Measurements from ENCODE around the gene EFHC2.

The EFHC2 gene, protein sequence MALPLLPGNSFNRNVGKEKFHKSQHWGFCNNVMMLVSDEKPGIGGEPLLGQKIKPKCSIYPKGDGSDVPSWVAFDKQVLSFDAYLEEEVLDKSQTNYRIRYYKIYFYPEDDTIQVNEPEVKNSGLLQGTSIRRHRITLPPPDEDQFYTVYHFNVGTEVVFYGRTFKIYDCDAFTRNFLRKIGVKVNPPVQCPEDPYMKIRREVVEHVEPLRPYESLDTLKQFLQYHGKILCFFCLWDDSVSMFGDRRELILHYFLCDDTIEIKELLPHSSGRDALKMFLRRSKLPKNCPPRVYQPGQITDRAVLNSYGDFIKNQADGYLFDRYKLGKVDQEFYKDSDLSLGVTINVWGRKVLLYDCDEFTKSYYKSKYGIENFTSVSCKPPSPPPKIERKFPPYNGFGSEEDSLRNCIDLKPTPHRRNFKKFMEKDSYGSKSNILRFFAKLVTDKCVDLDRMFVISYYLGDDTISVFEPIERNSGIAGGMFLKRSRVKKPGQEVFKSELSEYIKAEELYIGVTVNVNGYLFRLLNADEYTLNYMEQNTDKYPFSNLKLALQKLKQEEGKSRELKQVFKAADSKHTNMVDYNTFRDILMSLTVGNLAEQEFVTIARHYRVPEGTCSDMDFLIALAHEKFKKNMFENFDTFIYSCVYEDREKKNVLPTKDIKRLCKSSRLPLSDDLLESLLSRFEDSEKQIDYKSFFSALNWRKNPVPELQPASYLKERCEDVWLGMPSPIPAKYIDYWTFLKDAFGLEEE

DNA sequence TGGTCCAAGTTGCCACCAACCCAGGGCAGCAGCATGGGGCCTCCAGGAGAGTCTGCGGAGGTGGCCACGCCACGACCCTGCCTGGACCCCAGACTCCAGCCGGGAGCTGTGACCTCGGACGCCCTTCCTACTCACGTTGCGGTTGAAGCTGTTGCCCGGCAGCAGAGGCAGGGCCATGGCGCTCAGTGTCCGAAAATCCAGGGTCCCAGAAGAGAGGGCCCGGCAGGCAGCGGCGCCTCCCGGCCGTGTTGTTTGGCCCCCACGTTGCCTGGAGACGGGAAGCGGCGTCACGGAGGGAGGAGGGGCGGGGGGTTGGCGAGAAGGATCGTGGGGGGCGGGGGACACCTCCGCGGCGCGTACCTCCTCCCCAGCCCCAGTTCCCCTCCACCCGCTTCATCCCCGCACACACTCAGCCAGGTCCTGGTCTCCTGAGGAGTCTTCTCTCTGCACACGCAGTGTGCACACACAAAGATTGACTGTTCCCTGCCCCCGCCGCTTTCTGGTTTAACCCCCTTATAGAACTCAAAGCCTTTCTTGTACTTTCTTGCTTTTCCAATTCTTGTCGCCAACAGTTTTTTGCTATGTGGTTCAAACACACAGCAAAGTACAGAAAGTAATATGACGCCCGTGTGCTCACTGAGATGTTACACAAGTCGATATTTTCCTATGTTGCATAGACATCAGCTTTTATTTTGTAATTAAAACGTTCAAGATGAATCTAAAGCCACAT, at the start of gene EFHC2:
Gene EFHC2, minus strand, starts transcription at position 261 of the 730 bp plus-strand sequence. Its CDS starts 84 bp downstream, at position 177.
- peak; percentile 74 for DNase-seq
- H3K4me3 Mint-ChIP-seq = peak within 1 kb of the TSS; percentile 80
- H3K36me3 Mint-ChIP-seq = no peaks in the 10 kb centered on the region
- H3K27me3 Mint-ChIP-seq = no peaks in the 10 kb centered on the region
- H3K27ac Mint-ChIP-seq = peak within 1 kb of the TSS; percentile 99
- H3K9me3 Mint-ChIP-seq = no peaks in the 10 kb centered on the region
- H3K4me1 Mint-ChIP-seq = peaks cover 39% of the 10 kb centered on the region
- CTCF ChIA-PET = interaction anchor here (0.7 kb wide), 1 partner anchor 843 kb away, joined by 3 read pairs; no protein-coding TSS in a partner anchor

DNA sequence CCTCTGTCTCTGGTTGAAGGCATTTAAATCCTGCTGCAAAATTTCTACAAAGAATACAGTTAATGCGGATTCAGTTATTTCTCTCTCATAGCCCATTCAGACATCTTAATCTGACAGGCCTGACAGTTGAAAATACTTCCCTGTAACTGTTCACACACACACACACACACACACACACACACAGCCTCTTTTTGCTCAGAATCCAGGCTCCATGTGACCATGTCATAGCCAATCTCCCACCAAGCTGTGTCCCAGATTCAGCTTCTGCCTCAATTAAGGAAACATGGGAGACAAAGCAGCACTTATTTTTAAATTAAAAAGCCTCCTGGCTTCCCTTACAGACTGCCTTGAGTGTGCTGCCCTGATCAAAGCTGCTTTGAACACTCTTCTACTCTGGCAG, 49.3 kb upstream of the EFHC2 start:
- no peaks in the 10 kb centered on the region for H3K36me3 Mint-ChIP-seq
- H3K27ac Mint-ChIP-seq = no peak overlapping the region
- H3K4me3 Mint-ChIP-seq = no peak overlapping the region
- DNase-seq = no peak
- no peaks in the 10 kb centered on the region for H3K4me1 Mint-ChIP-seq
- no peaks in the 10 kb centered on the region for H3K9me3 Mint-ChIP-seq
- CTCF ChIA-PET = no interaction called here
- H3K27me3 Mint-ChIP-seq = no peaks in the 10 kb centered on the region

DNA sequence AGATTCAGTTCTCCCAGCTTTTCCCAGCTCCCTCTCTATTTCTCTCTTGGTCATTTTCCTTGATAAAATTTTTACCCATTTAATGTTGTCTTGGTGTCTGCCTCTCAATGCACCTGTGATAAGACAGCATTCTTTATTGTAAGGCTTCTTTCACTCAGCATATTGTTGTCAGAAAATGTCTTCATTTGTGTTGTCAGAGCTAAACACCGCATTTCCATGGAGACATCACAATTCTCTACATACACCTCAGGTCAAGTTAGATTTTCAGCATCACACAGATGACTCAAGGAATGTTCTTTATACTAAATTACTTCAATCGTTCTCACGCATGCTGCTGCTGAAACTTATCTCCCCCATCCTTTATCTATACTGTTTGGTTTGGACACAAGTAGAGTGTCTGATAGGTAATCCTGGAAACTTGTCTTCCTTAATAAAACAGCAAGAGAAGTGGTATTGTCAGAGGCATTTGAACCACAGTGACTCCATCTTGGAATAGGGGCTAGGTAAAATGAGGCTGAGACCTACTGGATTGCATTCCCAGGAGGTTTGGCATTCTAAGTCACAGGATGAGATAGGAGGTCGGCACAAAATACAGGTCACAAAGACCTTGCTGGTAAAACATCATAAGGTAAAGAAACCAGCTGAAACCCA, 41.3 kb upstream of the EFHC2 start:
- no peaks in the 10 kb centered on the region for H3K9me3 Mint-ChIP-seq
- CTCF ChIA-PET = no interaction called here
- H3K27me3 Mint-ChIP-seq = no peaks in the 10 kb centered on the region
- H3K27ac Mint-ChIP-seq = no peak overlapping the region
- no peaks in the 10 kb centered on the region for H3K36me3 Mint-ChIP-seq
- no peaks in the 10 kb centered on the region for H3K4me1 Mint-ChIP-seq
- DNase-seq = no peak
- no peak overlapping the region for H3K4me3 Mint-ChIP-seq

DNA sequence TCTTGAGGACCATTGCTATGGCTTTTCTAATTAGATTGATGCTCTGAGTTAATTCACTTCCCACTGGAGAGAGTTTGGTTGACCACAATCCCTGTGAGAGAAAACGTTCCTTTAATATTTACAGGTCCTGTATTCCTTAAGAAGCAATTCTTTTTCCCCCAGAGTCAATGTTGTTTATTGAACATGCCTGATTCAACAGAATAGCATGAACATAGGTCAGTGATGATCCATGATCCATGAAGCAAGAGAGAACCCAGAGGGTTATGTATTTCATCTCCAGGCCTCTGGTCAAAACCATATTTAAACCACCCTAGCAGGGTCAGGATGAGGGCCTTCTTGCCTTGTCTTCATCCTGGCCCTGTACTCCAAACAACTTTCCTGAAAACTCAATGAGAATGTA, 39.4 kb upstream of the EFHC2 start:
- H3K27ac Mint-ChIP-seq = no peak overlapping the region
- no peaks in the 10 kb centered on the region for H3K27me3 Mint-ChIP-seq
- no peaks in the 10 kb centered on the region for H3K9me3 Mint-ChIP-seq
- H3K4me1 Mint-ChIP-seq = no peaks in the 10 kb centered on the region
- DNase-seq = no peak
- CTCF ChIA-PET = no interaction called here
- H3K36me3 Mint-ChIP-seq = no peaks in the 10 kb centered on the region
- no peak overlapping the region for H3K4me3 Mint-ChIP-seq

DNA sequence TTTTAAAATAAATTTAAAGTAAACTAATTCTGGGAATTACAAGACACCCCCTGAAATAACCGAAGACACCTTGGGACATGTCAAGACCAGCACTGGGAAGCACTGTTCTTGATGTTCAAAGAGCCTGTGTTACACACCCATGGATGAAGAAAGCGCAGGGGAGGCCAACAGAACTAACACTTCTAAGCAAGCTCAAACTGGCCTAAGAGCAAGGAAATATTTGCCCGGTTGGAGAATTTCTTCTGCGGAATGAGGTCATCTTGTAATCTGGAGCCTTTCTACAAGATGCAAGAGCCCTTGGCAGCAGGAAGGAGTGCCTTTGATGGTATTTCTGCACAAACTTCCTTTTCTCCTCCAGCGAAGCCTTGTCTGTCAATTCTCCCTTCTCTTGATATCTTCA, 9.3 kb upstream of the EFHC2 start:
- peaks cover 16% of the 10 kb centered on the region for H3K4me1 Mint-ChIP-seq
- CTCF ChIA-PET = no interaction called here
- H3K36me3 Mint-ChIP-seq = no peaks in the 10 kb centered on the region
- no peaks in the 10 kb centered on the region for H3K27me3 Mint-ChIP-seq
- no peak for DNase-seq
- H3K9me3 Mint-ChIP-seq = no peaks in the 10 kb centered on the region
- no peak overlapping the region for H3K4me3 Mint-ChIP-seq
- no peak overlapping the region for H3K27ac Mint-ChIP-seq

DNA sequence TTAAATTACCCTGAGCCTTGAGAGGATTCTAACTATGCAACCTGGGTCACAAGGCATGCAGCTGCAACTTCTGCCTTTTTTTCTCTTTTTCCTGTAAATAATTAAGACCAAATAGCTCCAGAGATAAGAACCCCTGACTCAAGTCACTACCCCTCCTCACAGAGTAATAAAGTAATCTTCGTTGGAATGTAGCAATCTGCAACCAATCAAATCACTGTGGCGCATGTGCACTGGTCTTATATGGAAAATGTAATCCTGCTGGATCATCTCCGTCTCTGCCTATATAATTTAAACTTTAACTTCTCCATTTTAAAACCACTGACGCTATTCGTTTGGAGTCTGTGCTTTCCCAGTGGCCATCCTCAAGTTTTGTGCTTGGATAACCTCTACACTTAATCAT, 6.1 kb upstream of the EFHC2 start:
- H3K4me1 Mint-ChIP-seq = peaks cover 31% of the 10 kb centered on the region
- no peaks in the 10 kb centered on the region for H3K27me3 Mint-ChIP-seq
- H3K4me3 Mint-ChIP-seq = no peak overlapping the region
- no peaks in the 10 kb centered on the region for H3K9me3 Mint-ChIP-seq
- no peak for DNase-seq
- H3K27ac Mint-ChIP-seq = no peak overlapping the region
- CTCF ChIA-PET = no interaction called here
- H3K36me3 Mint-ChIP-seq = no peaks in the 10 kb centered on the region

DNA sequence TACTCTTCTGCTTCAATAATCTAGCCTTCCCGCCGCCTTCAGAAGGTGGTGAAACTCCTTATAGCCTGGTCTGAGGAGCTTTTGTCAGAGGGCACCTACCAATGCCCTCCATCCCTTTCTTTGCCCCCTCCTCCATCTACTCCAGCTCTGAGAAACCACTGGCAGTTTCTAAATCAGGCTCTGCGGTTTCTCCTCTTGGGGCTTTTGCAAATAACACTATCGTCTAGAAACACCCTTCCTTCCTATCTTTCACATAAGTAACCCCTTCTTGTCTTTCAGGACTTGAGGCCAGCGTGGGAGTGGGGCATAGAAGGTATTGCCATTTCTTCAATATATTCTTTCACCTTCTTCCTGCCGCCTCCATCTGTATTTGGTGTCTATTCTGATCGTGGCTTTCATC, 1.2 kb upstream of the EFHC2 start:
- peak overlapping the region; percentile 80 for H3K4me3 Mint-ChIP-seq
- H3K27ac Mint-ChIP-seq = peak overlapping the region; percentile 99

DNA sequence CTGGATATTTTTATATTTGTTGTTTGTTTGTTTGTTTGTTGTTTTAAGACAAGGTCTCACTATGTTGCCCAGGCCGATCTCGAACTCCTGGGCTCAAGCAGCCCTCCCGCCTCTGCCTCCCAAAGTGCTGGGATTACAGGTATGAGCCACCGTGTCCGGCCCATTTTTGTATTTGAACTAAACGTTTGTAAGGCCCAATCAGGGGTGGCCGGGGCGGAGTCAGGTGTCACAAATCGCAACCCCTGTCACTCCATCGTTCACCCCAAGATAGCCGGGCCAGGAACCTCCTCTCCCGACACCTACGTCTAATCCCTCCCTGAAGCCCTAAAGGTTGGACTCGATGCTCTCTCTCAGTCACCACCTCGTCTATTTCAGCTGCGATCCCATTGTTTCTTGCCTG, 722 bp upstream of the EFHC2 start:
- CTCF ChIA-PET = interaction anchor here (0.7 kb wide), 1 partner anchor 842 kb away, joined by 3 read pairs; no protein-coding TSS in a partner anchor
- Mint-ChIP-seq H3K27me3 (no peaks in the 10 kb centered on the region), H3K27ac (peak overlapping the region; percentile 99), H3K36me3 (no peaks in the 10 kb centered on the region), H3K9me3 (no peaks in the 10 kb centered on the region), H3K4me3 (peak overlapping the region; percentile 80), H3K4me1 (peaks cover 39% of the 10 kb centered on the region)
- DNase-seq = peak; percentile 81

More for the DNA sequence above, 1.2 kb upstream of the EFHC2 start:
- no peaks in the 10 kb centered on the region for H3K36me3 Mint-ChIP-seq
- peak; percentile 50 for DNase-seq
- no peaks in the 10 kb centered on the region for H3K9me3 Mint-ChIP-seq
- CTCF ChIA-PET = no interaction called here
- no peaks in the 10 kb centered on the region for H3K27me3 Mint-ChIP-seq
- H3K4me1 Mint-ChIP-seq = peaks cover 39% of the 10 kb centered on the region

DNA sequence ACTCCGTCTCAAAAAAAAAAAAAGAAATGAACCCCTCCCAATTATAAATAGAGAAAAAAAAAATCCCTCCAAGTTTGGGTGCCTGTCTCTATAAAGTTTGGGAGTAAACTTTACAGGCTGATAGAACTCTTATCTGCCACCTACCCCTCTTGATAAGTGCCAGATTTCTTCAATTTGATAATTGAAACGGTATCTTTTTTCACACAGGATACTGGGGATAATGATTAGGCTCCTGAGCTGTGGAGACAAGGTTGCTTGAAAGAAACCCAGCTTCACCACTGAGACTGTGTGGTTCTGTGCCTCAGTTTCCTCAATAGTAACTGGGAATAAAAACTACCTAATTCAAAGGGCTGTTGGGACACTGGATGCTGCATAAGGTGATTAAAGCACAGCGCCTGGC, 606 bp downstream of the EFHC2 start:
- no peaks in the 10 kb centered on the region for H3K27me3 Mint-ChIP-seq
- no peaks in the 10 kb centered on the region for H3K9me3 Mint-ChIP-seq
- CTCF ChIA-PET = no interaction called here
- H3K27ac Mint-ChIP-seq = no peak overlapping the region
- DNase-seq = no peak
- H3K4me3 Mint-ChIP-seq = peak overlapping the region; percentile 80
- peaks cover 34% of the 10 kb centered on the region for H3K4me1 Mint-ChIP-seq
- no peaks in the 10 kb centered on the region for H3K36me3 Mint-ChIP-seq

DNA sequence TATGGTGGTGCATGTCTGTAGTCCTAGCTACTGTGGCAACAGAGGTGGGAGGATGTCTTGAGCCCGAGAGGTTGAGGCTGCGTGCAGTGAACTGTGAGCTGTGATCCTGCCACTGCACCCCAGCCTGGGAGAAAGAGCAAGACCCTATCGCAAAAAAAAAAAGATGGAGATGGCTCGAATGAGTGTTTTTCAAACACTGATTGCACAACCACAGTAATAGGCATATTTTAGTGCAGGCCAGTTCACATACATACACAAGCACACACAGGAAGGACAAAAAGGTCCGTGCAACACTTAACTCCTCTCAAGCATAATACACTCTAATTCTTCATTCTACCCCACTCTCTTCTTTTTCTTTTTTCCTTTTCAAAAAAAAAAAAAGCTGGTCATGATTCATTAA, 5.1 kb downstream of the EFHC2 start:
- Mint-ChIP-seq H3K27me3 (no peaks in the 10 kb centered on the region), H3K27ac (no peak overlapping the region), H3K4me3 (no peak overlapping the region), H3K9me3 (no peaks in the 10 kb centered on the region), H3K36me3 (no peaks in the 10 kb centered on the region), H3K4me1 (peaks cover 9% of the 10 kb centered on the region)
- no peak for DNase-seq
- CTCF ChIA-PET = no interaction called here

DNA sequence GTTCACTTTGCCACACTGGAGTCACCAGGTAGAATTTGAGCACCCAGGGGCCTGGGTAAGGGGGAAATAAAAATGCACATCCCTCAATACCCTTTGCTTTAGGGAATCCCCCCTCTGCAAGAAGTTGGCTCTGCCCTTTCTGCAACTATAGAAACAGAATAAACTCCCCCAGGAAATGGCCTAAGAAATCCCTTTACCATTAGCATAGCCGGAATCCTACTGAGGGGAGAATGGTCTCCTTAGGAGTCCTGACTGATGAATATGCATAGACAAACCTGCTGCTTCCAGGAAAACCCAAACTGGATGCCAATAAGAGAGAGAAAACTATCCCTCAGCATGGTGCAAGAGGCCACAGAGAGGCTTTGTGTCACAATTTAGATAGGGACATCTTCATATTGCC, 11.0 kb downstream of the EFHC2 start:
- Mint-ChIP-seq H3K4me1 (peaks cover 37% of the 10 kb centered on the region), H3K36me3 (no peaks in the 10 kb centered on the region), H3K9me3 (no peaks in the 10 kb centered on the region), H3K4me3 (no peak overlapping the region), H3K27ac (no peak overlapping the region), H3K27me3 (no peaks in the 10 kb centered on the region)
- CTCF ChIA-PET = no interaction called here
- no peak for DNase-seq

DNA sequence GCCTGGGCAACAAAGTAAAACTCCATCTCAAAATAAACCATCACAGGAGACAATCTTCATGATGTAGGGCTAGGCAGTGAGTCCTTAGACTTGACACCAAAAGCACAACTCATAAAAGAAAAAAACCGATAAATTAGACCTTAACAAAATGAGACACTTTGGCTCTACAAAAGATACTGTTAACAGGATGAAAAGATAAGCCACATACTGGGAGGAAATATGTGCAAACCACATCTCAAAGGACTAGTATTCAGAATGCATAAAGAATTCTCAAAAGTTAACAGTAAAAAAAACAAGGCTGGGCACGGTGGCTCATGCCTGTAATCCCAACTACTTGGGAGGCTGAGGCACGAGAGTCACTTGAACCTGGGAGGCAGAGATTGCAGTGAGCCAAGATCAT, 13.2 kb downstream of the EFHC2 start:
- no peaks in the 10 kb centered on the region for H3K36me3 Mint-ChIP-seq
- peaks cover 37% of the 10 kb centered on the region for H3K4me1 Mint-ChIP-seq
- no peak for DNase-seq
- peak overlapping the region; percentile 91 for H3K27ac Mint-ChIP-seq
- no peaks in the 10 kb centered on the region for H3K27me3 Mint-ChIP-seq
- CTCF ChIA-PET = no interaction called here
- no peaks in the 10 kb centered on the region for H3K9me3 Mint-ChIP-seq
- H3K4me3 Mint-ChIP-seq = peak overlapping the region; percentile 44

DNA sequence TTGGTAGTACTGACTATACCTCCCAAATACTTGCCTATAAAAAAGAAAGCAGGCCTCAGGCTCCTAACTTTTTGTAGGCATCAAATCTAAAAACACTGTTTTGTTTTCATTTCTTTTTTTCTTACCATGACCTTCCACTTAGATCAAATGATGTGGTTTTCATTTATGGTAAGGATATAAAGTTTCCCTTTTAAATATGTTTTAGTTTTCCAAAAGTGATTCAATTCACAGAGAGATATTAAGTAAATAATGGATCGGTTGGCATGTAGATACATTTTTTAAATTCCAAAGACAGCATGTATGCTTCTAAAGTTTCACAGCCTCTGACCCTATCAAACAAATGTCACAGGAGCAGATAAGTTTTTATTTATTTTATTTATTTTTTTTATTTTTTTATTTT, 23.9 kb downstream of the EFHC2 start:
- H3K9me3 Mint-ChIP-seq = peaks cover 4% of the 10 kb centered on the region
- H3K4me1 Mint-ChIP-seq = peaks cover 16% of the 10 kb centered on the region
- H3K4me3 Mint-ChIP-seq = no peak overlapping the region
- H3K27ac Mint-ChIP-seq = no peak overlapping the region
- peaks cover 2% of the 10 kb centered on the region for H3K36me3 Mint-ChIP-seq
- DNase-seq = no peak
- CTCF ChIA-PET = no interaction called here
- H3K27me3 Mint-ChIP-seq = no peaks in the 10 kb centered on the region

DNA sequence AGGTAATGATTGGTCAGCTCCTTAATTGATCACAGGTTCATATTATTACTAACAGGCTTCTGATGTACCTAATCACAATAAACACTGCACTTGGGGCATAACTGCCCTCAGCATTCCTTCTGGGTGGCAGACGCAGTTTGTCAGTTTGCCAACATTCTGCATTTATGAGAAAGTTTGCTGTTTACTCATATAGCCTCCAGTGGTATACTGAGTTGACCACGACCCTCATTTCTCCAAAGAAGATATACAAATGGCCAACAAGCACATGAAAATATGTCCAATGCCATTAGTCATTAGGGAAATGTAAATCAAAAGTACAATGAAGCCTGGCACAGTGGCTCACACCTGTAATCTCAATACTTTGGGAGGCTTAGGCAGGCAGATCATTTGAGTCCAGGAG, 26.3 kb downstream of the EFHC2 start:
- no peaks in the 10 kb centered on the region for H3K27me3 Mint-ChIP-seq
- no peak for DNase-seq
- no peak overlapping the region for H3K27ac Mint-ChIP-seq
- H3K4me1 Mint-ChIP-seq = peaks cover 19% of the 10 kb centered on the region
- peaks cover 4% of the 10 kb centered on the region for H3K9me3 Mint-ChIP-seq
- CTCF ChIA-PET = interaction anchor here (0.7 kb wide), 1 partner anchor 24 kb away, joined by 4 read pairs; no protein-coding TSS in a partner anchor
- H3K36me3 Mint-ChIP-seq = peaks cover 2% of the 10 kb centered on the region
- H3K4me3 Mint-ChIP-seq = no peak overlapping the region
